GM18867 (cell line): Measurements from ENCODE around the gene CHAF1A.

Experiments used
- ATAC-seq: cut with Tn5 transposase; IDR thresholded peaks from one replicate; pipeline ENCODE4 v1.9.1; 2021; ENCODE audit warnings: mild to moderate bottlenecking, moderate library complexity; ENCODE audit not compliant: unreplicated experiment

CHAF1A gene

GRCh38 chr19:4376991-4377781, 25.3 kb upstream of the CHAF1A start:
- no peak for ATAC-seq

GRCh38 chr19:4378886-4379285, 23.6 kb upstream of the CHAF1A start:
- no peak for ATAC-seq

GRCh38 chr19:4379383-4380253, 22.8 kb upstream of the CHAF1A start:
- no peak for ATAC-seq

GRCh38 chr19:4380254-4380727, 22.1 kb upstream of the CHAF1A start:
- no peak for ATAC-seq

GRCh38 chr19:4385291-4386040, 17.0 kb upstream of the CHAF1A start:
- no peak for ATAC-seq

GRCh38 chr19:4386041-4386782, 16.2 kb upstream of the CHAF1A start:
- no peak for ATAC-seq

- no peak for ATAC-seq
These were observed 13.9 kb upstream of the CHAF1A start for GRCh38 chr19:4388337-4389063.

- ATAC-seq, result no peak
These were observed 13.4 kb upstream of the CHAF1A start for GRCh38 chr19:4389064-4389375.

- no peak for ATAC-seq
These were observed 12.9 kb upstream of the CHAF1A start for GRCh38 chr19:4389511-4390016.

- ATAC-seq, result no peak
These were observed 12.3 kb upstream of the CHAF1A start for GRCh38 chr19:4390017-4390566.

GRCh38 chr19:4390567-4391305, 11.7 kb upstream of the CHAF1A start:
- ATAC-seq, result no peak

GRCh38 chr19:4391306-4391693, 11.1 kb upstream of the CHAF1A start:
- ATAC-seq, result no peak

- no peak for ATAC-seq
These were observed 10.5 kb upstream of the CHAF1A start for GRCh38 chr19:4391701-4392483.

GRCh38 chr19:4393947-4394590, 8.4 kb upstream of the CHAF1A start:
- ATAC-seq, result no peak

- ATAC-seq, result no peak
These were observed 5.3 kb upstream of the CHAF1A start for GRCh38 chr19:4396949-4397783.

- ATAC-seq, result peak; percentile 12
These were observed 2.7 kb upstream of the CHAF1A start for GRCh38 chr19:4399812-4400134.
